GM21717 (cell line): ENCODE results near the gene HIPK2.

Source experiments
- ATAC-seq: cut with Tn5 transposase; IDR thresholded peaks from one replicate; pipeline ENCODE4 v1.9.1; 2021; ENCODE audit warnings: mild to moderate bottlenecking, moderate library complexity; ENCODE audit not compliant: unreplicated experiment

HIPK2 gene

DNA sequence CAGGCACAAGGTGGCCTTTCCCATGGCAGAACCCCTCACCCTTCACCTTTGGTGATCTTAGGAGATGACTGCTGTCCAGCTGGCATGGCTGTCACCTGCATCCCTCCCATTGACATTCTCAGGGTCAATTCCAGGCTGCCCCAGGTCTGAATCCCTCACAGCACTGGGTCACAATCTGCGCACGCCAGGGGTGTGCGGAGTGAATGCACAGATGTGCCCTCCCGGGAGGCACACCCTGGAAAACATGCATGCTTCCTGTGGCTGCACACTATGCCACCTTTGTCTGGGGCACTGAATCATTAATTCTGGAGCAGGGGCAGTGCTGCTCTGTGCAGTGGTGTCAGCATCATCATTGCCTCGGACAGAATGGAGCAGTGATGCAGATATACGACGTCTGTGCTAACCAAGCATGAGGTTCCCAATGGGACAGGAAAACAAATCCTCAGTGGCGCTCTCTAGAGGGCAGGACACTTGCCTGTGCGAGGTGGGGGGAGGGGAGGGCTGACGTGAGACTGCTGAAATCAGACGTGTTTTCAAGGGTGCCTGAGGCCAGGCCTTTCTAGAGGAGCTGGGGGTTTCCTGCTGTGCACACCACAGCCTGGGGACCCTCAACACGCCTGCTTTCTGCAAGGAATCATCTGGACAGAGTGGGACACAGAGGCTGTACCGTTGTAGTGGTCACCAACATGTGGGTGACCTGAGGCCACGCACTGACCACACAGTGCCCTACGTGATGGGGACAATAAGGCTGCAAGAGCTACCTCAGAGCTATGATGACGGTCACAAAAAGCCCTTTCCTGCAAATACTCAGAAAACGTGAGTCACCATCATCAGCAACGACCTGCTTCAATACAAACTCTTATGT is 77.9 kb downstream of the HIPK2 start:
- ATAC-seq, result no peak

DNA sequence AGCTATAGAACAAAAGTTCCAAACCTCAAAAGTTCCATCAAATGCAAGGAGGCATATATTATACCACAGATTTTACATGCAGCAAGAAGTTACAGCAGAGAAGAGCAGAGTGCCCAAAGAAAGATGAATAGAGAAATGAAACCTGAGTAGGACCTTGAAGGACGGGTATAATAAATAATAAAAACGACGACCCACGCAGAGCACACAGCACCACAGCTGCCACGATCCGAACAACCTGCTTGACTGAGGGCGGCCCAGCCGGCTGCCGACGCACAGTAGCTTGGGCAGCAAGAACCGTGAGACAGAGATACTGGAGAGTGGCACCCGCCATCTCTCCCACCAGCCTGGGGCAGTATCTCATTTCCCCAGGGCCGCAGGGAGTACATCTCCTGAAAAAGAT is 79.0 kb downstream of the HIPK2 start:
- ATAC-seq, result no peak

DNA sequence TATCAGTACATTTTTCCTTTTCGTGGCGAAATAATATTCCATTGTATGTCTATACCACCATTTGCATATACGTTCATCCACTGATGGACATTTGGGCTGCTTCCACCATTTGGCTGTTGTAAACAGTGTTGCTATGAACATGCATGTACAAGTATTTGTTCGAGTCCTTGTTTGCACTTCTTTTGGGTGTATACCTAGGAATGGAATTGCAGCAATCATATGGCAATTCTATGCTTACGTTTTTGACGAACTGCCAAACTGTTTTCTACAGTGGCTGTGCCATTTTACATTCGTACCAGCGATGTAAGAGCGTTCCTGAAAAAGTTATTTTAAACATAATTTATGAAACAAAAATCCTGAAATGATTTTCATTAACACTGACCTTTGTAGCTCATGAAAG is 79.5 kb downstream of the HIPK2 start:
- ATAC-seq, result no peak

DNA sequence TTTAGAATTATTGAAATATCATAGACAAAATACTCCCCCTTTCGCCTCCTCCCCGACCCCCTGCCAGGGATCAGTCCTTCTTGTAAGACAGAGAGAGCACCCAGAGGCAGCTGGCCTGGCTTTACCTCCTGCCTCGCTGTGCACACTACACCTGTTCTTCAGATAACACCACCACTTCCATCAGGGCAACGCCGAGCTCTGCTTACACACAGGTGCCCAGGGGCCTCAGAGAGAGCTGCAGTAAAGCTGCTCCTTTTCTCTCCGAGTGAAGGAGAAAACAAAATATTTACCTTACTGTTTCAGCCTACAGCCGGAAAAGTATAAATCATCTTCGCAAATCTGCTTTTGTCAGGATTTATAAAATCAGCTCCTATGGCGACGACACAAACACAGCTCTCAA is 80.7 kb downstream of the HIPK2 start:
- no peak for ATAC-seq

DNA sequence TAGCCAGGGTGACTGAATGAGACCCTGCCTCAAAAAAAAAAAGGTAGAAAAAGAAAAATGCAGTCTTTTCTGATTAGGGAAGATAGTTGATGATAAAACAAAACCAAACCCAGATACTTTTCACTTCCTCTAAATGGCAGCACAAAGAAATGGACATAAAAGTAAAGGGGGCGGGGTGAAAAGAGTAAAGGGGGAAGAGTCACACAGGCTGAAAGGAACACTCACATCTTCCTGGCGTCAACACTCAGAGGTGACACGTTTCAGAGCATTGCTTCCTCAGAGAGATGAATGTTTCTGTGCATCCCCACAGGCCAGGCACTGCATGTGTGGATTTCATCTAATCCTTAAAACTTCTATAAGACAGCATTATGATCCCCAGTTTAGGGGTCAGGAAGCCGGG is 81.2 kb downstream of the HIPK2 start:
- no peak for ATAC-seq

DNA sequence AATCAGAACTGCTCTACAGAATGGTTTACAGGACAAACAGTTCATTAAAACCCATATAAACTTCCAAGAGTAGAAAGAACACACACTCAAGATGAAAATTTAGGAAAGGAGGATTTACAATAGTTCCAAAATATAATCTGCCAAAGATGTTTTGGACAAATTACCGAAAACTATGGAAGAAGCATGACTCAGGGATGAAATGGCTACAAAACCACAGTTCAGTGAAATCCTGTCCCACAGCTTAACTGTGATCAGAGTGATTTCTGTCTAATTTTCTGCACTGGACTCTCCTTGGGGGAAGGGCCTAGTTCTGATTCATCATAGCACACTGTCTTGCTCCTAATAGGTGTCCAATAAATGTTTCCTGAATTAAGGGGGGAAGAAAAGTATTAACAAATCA is 82.2 kb downstream of the HIPK2 start:
- no peak for ATAC-seq

DNA sequence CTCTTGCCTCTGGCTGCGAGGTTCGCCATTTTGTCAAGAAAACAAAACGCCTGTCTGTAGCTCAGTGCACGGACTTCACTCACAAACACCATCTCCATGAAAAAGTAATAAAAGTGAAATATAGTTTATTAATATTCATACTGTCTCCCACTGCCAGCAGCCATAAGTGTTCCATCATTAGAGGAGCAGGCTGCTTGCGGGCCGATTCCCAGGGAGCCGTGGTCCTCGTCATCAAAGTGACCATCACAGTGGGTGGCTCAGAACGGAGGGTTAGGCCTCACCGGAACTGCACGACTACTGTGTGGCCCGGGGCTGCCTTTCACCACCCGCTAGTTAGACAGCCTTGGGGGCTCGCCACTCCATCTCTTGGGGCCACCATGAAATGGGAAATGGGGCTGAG is 82.7 kb downstream of the HIPK2 start:
- no peak for ATAC-seq

DNA sequence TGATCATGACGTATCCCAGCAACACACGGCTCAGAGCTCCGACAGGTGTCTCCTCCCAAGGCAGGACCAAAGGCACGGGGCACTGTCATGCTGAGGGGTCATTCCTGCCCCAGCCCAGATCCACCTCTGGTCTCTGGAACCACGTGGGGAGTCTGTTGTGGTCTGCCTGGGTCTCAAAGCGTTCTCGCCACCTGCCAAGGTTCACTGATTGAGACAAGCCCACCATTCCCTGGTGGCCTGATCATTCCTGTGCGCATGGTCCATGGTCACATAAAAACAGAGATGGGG is 83.5 kb downstream of the HIPK2 start:
- no peak for ATAC-seq

DNA sequence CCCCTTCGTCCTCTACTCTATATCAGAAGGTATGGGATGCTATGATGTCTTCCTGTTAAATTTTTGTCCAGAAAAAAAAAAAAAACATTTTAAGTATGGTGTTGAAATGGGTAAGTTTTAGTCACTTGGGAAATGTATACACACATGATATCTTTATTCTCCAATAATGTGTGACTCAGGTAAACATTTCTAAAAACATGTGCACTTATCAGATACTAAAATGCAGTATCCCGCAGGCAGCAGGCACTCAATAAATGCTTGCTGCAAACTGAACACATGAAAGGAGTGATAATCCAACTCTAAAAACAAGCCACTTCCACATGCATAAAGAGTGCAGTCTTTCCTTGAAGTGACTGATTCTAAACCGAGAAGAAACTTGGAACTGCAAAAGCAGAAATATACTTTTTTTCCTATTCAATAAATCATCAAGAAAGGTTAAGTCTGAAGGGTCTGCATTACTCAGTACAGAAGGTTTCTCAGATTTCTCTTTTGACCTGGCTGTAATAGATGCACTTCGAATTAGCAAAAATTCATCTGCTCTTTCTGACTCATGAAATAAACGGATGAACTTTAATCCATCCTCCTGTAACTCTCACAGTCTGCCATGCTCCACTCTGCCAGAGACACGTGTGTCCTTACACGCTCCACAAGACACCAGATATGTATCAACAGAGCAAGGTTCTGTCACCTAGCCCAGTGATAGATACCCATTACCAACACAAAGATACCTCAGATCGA is 84.0 kb downstream of the HIPK2 start:
- ATAC-seq, result no peak

DNA sequence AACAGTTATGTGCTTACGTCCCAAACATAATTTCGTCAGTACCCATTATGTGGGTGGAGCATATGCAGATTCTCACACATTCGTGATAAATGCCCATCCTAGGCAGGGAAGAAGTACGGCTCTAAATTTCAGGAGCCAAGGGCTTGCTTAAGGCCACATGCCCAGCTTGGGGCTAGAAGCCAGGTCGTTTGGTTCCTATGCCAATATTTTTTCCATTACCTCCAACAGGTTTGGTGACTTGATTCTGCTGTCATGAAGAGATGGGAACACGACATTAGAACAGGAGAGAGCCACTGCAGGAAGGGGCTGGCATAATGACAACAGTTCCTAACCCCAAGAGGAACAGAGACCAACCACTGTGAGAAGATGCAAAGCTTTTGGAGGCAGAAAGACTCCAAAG is 85.1 kb downstream of the HIPK2 start:
- ATAC-seq, result no peak

DNA sequence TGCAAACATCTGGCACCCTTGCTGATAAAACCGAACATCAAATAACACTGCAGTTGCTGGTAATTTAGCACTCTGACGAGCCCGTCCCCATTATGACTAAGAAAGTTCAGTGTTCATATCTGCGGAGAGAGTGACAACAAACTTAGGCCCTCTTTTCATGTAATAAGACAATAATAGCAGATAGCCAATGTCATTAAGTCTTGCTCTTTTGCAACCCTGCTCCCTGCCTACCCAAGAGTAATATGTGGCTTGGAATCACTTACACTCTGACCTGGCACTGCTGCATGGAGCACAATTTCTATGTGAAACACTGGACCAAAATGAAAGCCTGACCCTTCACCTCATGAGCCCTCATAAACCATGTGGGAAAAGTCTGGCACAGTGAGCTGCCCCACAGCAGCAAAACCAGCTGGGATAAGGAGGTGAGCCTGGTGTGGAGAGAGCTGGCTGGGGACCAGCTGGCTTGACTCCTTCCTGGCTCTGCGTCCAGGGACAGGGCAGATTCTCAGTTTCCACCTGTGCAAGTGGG is 86.5 kb downstream of the HIPK2 start:
- ATAC-seq, result no peak

DNA sequence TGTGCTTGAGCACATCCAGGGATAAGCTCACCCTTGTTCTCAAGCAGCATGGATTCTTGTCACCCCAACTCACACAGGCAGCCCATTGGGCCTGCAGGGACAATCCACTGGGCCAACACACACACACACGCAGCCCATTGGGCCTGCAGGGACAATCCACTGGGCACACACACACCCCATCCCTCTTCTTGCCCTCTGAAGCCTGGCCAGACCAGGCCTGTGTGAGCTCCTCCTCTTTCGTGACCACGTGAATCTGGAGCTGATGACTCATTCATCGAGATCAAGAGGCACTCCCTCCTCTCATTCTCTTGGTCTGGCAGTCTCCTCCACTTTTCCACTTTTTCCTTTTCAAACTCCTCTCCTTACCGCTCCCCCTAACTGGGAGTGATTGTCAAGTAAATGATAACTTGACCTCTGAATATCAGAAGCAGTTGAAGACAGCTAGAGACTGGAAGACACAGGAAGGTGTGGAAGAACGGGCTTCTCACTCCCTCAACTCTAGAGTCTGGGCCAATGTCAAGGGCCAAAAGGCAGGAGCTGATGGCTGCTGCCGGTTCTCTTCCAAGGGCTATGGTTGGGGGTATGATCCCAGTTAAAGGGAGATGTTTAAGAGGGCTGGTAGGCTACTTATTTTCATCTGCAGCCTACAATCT is 89.7 kb downstream of the HIPK2 start:
- no peak for ATAC-seq

DNA sequence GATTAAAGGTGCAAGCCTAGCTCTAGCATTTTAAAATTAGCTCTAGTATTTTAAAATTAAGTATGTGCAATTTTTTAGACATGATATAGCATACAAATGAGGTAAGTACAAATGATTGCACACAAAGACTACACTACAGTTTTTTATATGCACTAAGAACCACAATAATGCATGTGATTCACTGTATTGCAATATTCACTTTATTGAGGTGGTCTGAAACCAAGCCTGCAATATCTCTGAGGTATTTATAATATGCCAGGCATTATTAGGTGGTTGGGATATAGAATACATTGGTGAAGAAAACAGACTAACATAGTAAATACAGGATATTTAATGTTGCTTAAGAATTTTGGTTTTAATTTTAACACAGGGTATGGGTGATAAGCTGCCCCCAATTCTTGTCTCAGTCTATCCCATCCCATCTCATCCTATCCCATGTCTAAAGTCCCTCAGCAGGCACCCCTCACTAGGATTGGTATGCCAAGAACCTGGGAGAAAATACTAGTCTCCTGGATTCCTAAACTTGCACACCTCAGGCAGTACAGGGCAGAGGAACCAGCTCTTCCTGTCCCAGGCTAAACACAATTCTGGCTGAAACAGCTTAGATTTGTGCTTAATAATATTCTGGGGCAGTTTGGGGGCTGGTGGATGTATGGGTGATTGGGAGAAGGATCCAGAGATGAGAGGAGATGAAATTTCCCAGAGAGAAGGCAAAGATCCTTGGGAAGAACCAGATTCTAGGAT is 90.4 kb downstream of the HIPK2 start:
- no peak for ATAC-seq

DNA sequence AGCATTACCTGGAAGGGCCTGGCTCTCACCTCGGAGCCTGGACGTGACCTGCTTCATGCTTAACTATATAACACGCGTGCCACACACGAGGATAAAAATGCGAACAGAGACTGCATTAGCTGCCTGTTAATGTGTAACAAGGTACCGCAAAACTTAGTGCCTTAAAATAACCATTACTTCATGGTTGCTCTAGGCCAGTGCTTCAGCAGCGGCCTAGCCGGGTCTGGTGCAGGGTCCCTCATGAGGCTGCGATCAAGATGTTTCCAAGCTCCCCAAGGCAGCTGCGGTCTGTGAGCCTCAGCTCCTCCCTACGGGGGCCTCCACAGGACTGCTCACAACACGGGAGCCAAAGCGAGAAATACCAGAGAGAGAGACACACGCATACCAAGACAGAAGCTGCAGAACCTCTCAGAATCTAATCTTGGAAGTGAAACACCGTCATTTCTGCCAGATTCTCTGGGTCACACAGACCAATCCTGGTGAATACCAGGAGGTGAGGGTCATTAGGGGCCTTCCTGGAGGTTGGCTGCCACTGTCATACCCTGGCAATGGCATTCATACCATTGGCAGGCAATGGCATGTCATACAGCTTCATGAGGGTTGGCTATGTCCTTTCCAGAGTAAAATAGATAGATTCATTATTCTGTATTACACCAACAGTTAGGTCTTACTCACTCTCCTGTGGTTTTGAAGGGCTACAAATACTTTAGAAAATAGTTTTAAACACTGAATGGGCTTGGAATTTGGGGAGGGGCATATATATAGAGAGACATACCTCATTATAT is 94.5 kb downstream of the HIPK2 start:
- no peak for ATAC-seq

DNA sequence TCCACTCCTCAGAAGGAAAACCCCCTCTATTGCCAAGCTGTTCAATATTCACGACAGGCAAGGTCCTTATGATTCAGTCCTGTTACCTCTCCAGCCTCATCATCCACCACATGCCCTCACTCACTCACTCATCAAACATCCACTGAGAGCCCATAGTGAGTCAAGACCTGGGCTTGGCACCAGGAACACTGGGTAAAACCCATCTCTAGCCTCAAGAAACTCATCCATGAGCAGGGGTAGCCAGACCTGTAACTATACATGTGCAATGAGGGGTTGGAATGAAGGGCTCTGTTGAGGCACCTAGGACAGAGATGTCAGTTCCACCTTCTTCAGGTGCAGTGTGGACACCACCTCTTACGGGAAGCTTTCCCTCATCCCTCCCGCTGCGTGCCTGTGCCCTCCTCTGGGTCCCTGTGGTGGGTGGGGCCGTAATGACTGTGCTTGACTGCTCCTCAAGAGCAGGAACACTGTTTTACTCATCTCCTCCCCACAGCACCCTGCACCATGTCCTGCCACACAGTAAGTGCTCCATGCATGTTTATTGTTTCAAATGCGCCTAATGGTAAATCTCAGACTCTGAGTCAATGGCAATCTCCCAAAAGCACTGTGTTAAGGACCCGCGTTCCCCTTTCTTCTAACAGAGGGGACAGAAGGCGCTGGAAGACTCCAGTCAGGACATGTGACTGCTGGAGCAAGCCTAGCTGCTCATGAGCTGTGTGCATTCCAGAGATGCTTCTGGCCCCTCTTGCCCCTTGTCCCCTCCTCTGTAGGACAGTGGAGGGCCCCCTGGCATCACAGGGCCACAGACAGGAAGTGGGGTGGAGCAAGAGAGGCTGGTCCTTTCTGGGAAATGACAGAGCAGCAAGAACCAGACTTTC is 95.4 kb downstream of the HIPK2 start:
- ATAC-seq, result peak; percentile 33

DNA sequence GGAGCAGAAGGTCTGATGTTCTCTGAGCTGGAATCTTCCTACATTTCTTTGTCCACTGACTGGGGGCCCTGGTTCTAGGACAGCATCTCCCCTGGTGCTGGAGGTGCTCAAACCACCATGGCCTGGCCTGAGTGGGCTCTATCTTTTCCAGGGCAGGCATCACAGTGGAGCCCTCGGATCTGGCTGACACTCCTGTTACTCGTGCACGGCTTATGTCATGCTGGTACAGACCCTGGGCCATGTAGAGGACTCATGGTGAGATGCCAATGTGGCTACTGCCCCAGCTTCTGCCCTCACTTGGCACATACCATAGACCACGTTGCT is 96.0 kb downstream of the HIPK2 start:
- no peak for ATAC-seq

DNA sequence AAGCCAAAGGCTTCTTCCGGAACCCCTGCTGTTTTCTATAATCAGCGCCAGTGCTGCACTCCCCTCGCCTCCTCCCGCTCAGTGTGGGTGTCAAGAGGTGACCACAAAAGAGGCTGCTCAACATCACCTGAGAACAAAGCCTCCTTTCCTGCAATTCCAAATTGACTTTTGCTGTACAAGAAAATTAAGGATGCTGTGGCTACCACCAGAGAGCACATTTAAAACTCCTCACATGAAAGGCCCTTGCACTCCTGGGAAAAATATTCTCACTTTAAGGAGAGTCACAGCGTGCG is 96.4 kb downstream of the HIPK2 start:
- no peak for ATAC-seq

DNA sequence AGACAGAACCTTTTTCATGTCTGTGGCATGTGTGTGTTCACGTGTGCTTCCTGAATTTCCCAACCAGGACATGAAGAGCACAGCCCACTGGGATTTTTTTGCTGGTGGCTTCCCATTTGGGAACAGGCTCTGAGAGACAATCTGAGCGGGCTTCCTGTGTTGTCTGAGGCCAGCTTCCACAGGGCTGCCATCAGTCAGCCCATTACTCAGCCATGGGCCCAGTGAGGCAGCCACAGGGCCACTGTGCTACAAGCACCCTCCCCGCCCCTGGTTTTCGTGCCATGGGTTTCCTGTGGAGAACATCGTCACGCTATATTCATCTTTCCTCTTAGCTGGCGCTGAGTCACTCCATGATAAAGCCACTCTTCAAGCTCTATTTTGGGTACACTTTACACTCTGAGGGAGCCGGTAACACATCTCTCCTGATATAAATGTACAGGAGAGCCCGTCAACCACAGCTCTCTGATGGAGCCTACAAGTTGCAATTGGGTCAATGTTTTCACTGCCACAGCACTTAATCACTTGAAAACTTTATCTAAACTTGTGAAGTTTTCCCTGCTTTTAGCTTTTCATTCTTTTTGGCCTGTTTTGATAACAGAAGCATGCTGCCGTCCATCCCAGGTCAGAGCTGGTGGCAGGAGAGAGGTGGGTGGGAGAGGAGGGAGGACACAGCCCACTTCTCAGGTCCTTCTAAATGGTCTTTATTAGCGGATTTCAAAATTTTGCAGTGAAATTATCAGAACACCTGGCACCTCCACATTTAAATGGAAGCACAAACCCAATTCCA is 96.9 kb downstream of the HIPK2 start:
- no peak for ATAC-seq
